Suppressor macrophage treated with lipopolysaccharide for 1 hour (primary cell): ENCODE results near the gene GAB2.
A peak's percentile ranks its signal among the peaks of the same experiment; 100 is the strongest.

Experiments
- DNase-seq, 3 donors: peaks; one replicate each; pipeline ENCODE4 v3.0.0-alpha.2; 2020 to 2022

GAB2 gene

GRCh38 chr11:78399136-78399535 lies 18.5 kb downstream of the GAB2 start:
- DNase-seq, result no peak

DNA sequence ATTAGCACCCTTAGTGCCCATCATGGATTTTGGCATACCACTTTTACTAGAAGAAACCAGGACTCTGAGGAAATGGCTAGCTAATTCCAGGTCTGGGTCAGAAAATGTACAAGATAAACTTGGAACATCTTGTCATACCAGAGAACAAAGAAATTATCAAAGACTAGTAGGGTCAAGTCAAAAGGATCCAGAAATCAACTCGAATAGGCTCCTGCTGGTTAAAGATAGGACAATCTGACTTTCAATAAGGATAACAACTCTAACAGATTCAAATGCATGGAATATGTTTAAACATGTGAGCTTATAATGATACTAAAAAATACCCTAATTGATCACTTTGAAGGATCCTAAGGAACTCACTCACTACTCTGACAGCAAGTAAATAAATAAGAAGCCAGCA lies 18.9 kb downstream of the GAB2 start:
- DNase-seq, result no peak

DNA sequence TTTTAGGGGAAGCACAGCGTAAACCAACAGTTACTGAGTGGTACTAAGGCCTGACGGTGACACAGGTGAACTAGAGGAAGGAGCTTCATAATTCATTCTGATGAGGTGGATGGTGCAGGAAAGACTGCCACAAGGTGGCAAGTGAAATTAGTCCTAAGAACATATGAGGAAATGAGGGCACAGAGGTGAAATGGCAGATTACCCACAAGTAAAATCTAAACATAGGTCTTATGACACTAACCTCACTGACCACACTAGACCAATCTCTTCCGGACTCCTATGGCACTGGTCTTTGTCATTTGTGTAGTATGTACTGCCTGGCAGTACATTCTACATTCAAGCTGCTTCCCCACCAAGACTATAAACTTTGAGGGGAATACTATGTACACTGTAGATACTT lies 20.2 kb downstream of the GAB2 start:
- peak; percentile 28 to 33 (median 29) for DNase-seq

DNA sequence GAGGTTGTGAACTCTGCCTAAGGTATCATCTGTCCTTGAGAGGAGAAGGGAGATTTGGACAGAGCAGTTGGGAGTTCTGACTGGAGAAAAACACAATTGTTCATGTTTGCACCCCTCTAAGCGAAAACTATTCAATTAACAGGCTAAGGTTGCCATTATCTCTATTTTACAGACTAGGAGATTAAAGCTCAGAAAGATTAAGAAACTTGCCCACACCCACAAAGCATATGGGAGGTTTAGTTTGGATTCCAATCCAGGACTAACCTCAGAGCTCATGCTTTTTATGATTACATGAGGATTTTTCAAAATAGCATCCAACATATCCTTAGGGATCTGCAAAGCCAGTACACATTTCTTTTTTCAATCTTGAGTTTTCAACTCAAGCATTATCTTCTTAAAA lies 22.0 kb downstream of the GAB2 start:
- DNase-seq, result no peak

GRCh38 chr11:78392854-78393253 lies 24.8 kb downstream of the GAB2 start:
- DNase-seq, result peak; percentile 38 to 50 (median 42)

DNA sequence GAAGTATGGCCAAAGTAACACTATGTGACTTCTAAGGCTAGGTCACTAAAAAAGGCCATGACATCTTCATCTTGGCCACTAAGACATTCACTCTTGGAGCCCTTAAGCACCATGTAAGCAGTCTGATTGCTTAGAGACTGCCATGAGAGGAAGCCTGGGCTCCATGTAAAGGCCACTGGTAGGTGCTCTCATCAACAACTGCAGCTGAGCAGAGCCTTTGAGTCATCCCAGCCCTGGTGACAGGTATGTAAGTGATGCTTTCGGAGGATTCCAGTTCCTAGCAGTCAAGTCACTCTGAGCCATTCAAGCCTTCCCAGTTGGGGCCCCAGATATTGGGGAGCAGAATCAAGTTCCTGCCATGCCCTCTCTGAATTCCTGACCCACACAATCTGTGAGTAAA lies 26.2 kb downstream of the GAB2 start:
- no peak for DNase-seq

GRCh38 chr11:78390809-78391208 lies 26.8 kb downstream of the GAB2 start:
- DNase-seq, result peak; percentile 66 to 80 (median 80)

DNA sequence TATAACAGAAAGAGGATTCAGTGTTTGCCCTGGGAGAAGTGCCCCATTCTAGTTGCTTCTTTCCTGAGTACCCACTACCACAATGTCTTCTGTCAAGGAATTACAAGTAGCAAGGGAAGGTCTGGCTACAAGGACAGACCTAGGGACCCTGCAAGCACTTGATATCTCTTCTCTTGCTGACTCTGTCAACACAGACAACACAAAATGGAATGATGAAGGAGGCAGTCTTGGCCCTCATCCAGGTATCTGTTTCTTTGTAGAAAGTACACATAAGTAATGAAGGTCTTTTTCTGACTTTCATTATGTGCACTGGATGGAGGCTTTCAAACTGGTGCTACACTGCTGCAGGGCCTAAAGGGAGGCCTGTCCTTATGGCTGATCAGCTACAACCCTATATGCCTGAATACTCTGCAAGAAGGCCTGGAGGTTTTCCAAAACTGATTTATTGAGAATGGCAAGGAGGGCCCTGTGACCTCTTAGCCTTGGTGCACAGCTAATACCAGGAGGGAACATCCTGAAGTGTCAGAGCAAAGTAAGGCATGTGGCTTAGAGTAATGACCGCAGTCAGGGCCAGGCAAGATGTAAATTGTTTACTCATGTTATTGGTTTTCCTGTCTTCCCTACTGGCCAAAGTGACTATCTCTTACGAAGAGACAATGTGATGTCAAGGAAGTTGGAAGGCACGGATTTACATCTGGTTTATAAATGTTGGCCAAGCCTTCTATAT lies 31.2 kb downstream of the GAB2 start:
- DNase-seq, result no peak

DNA sequence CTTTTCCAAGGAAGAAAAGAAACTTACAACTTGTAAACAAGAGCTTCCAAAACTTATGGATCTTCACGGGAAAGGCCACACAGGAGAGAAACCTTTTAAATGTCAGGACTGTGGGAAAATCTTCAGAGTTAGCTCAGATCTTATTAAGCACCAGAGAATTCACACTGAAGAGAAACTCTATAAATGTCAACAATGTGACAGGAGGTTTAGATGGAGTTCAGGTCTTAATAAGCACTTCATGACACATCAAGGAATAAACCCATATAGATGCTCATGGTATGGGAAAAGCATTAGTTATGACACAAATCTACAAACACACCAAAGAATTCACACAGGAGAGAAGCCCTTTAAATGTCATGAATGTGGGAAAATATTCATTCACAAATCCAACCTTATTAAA lies 32.4 kb downstream of the GAB2 start:
- DNase-seq, result no peak

- DNase-seq, result no peak
These were observed 33.4 kb downstream of the GAB2 start for GRCh38 chr11:78384231-78384630.

- no peak for DNase-seq
These were observed 35.8 kb downstream of the GAB2 start for GRCh38 chr11:78381865-78382264.

DNA sequence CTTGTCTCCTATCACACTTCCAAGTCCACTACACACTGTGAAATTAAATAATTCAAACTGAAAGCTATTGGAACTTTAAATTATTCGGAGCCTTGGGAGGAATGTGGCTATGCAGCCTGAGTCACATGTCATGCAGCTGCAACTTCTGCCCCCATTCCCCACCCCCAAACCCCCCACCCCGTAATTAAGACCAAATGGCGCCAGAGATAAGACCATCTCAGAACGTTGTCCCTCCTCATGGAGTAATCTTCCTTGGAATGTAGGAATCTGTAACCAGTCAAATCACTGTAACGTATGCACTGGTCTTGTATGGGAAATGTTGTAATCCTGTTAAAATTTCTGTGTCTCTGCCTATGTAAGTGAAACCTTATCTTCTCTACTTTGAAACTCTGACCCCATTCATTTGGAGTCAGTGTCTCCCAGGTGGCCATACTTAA lies 37.0 kb downstream of the GAB2 start:
- no peak for DNase-seq

- peak; percentile 51 to 80 (median 73) for DNase-seq
These were observed 38.5 kb downstream of the GAB2 start for GRCh38 chr11:78379039-78379670.

GRCh38 chr11:78377625-78378418 lies 39.8 kb downstream of the GAB2 start:
- DNase-seq, result no peak

GRCh38 chr11:78376858-78377257 lies 40.8 kb downstream of the GAB2 start:
- no peak for DNase-seq

DNA sequence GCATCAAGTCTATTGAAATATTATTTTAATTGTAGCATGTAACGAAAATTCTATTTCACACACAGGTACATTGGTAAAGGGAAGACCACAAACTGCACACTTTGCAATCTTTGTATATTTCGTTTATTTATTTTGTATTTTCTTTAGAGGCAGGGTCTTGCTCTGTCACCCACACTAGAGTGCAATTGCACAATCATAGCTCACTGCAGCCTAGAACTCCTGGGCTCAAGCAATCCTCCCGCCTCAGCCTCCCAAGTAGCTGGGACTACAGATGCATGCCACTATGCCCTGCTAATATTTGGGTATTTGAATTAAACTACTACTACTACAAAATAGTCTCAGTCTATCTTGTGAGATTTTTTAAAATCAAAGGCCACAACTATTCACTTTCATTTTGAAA lies 42.7 kb downstream of the GAB2 start:
- no peak for DNase-seq

GRCh38 chr11:78373689-78374088 lies 43.9 kb downstream of the GAB2 start:
- no peak for DNase-seq

DNA sequence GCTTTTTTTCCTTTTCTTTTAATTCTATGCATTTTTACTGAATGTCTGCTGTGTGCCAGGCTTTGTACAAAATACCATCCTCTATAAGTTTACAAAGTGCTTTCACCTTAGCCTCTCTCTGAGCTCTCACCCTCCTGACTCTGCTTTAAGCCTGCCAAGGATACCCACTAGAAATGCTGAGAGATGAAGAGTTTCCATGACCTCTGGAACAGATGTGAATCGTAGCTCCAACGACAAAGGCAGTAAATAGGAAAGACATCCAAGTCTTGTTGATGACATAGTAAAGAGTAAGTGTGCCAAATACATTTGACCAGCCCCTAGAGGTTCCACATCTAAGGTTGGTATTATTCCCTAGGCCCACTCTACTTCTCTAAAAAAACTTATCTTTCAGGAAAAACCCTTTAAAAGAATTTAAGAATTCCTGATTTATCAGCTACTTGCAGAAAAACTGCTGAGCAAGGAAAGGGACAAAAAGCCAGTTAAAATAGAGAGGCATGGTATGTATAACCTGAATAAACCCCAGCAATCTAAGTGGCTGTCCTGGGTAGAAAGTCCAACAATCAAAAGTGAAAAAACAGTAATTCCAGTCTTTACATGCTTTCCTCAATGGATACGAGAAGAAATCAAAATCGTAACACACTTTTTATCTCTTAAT lies 45.4 kb downstream of the GAB2 start:
- DNase-seq, result no peak

GRCh38 chr11:78371221-78371891 lies 46.3 kb downstream of the GAB2 start:
- DNase-seq, result no peak

DNA sequence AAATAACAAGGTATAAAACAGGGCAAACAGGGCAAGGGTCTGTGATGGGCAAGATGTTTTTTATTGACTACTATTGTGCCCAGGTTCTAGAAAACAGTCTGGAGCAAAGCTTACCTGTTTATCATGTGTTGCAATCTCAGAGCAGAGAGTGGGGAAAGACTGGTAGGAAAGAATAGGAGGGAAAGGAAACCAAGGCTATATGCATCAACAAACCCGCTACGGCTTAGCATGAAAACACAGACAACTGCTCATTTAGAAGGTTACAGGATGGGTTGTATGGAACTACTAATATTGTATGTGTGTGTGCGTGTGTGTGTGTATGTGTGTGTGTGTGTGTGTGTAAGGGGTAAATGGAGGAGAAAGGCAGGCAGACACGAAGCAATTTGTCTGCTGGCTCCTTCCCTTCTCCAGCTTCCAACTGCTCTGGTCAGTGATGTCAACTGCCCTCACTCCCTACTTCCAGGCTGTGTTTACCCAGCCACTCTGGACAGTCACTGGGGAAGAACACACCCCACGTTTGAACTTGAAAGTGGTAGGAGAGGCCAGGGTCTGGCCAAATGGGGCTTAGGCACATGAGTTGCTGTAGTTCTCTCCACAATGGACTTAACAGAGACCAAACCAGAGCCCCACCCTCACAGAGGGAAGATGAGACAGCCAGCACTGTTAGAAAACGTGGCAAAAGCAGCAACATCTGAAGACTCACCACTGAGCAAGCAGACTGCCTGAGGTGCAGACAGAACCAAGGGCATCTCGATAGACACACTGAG lies 47.0 kb downstream of the GAB2 start:
- DNase-seq, result peak in 1 of 3 donors; percentile 49

GRCh38 chr11:78365381-78365792 lies 52.2 kb downstream of the GAB2 start:
- no peak for DNase-seq
